Effector CD4-positive, alpha-beta T cell (primary cell): ENCODE measurements around the gene CD27.
"Not testable (repeated sequence)": the region's sequence is repeated elsewhere in the genome, so short reads cannot be mapped to it uniquely, and the experiment has no call there.

Experiments
- DNase-seq: peaks from one replicate; pipeline ENCODE4 v3.0.0-alpha.2; 2020

The CD27 gene

DNA sequence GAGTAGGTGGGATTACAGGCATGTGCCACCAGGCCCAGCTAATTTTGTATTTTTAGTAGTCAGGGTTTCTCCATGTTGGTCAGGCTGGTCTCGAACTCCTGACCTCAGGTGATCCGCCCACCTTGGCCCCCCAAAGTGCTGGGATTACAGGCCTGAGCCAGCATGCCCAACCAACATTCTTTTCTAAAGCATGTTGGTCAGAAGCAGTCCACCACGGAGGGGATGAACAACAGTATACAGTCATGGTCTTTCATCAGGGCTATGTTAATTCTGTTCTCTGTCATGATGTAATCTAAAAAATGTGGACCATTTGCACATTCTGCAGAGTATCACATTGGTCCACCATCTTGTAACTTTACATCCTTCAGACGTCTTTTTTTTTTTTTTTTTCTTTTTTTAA is 44.7 kb downstream of the CD27 start:
- no peak for DNase-seq

DNA sequence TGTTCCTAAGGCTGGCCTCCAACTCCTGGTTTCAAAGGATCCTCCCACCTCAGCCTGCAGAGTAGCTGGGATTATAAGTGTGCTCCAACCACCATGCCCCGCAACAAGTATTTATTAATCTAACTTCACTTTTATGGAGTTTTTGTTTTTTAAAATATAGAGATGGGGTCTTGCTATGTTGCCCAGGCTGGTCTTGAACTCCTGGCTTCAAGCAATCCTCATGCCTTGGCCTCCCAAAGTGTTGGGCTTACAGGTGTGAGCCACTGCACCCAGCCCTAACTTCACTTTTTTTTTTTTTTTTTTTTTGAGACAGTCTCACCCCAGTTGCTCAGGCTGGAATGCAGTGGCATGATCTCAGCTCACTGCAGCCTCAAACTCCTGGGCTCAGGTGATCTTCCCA is 45.9 kb downstream of the CD27 start:
- DNase-seq: not testable (repeated sequence)

DNA sequence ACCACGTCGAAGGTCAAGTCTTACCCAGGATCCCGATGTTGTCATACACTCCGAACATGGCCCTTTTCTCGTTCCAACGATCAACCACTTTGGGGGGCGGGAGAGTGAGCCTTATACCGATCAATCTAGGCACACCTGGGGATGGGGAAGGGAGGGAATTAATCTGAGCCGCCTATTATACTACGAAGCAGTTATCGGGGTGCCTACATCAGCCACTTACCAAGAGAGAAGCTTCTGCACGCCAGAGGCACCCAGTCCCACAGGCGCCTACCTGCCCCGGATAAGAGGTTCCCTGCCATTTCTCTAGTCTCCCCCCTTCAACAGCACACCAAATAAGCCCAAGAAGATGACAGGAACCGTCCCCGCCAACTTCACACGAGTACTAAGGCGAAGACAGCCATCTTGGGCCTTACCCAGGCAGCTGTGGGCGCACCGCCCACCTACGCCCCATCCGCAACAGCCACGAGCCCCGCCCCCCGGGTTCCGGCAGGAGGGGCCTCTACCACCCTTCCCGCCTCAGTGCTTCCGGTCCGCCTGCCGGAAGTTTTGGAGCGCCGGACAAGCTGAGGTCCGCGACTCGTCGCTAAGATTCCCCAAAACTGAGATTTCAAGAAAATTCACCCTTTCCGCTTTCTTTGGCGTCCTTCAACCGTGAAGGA is 48.2 kb downstream of the CD27 start, which contains the start of gene MRPL51:
Gene MRPL51, minus strand, starts transcription at position 425 of the 659 bp plus-strand sequence. Its CDS starts 126 bp downstream, at position 299.
- DNase-seq: peak; percentile 96

DNA sequence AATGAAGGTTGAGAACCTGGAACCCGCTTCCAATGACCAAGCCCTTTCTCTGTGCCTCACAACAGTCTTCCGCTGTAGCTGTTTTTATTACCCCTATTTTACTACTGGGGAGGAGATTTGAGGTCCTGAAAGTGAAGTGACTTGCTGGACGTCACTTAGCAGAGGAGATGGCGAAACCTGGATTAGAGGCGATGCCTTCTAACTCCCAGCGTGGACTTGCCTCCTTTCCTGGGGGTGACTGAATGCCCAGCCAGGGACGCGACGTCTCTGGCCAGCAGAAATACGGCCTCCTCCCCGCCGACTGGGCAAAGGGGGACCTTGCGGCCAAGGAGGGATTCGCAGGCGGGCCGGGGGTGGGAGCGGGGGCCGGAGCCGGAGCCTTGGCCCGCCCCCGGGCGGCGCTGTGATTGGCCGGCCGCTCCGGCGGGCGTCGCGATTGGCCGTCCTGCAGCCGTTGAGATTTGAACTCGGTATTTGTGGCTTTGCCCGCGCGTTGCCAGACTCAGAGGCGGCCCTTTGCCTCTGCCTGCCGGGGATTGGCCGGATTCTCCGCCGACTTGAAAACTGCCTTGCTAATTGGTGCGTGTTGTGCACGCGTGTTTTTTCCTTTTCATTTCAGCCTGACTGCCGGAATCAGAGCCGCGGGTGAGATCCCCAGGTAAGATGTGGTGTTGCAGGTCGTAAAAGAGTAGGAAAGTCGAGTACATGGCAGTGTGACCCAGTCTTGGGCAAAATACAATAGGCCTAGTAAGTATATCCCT is 48.9 kb downstream of the CD27 start, which contains the start of gene NCAPD2:
Gene NCAPD2, plus strand, starts transcription at position 606 of the 761 bp plus-strand sequence. CDS start 997 bp downstream, outside the sequence.
- DNase-seq: peak; percentile 93

DNA sequence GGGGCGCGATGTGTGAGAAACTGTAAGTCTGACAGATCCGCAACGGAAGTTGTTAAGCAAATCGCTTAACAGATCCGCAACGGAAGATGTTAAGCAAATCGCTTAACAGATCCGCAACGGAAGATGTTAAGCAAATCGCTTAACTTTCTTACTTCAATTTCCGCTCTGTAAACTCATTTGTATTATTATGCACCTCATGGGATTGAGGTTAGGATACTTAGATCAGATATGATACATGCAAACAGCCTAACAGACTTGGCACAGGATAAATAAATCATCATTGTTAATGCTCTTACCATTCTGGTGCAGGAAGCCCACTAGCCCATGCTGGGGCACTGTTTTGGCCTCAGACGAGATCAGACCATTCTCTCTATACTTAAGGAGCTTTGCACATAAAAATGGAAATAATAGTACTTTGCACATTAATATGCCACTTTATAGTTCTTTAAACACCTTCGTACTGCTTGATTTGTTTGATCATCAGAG is 49.5 kb downstream of the CD27 start:
- DNase-seq: peak; percentile 7

DNA sequence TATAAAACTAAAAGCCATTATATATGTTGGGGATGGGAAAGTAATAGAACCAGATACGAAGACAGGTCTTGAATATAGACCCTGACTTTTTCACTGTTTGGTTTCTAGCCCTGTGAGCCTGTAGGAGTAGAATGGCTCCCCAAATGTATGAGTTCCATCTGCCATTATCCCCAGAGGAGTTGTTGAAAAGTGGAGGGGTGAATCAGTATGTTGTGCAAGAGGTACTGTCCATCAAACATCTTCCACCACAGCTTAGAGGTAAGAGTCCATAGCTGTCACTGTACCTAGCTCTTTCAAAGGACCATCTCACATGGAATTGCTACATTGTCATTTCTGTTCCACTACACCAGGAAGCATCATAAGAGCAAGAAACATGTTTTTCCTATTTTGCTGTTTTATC is 50.2 kb downstream of the CD27 start:
- DNase-seq: no peak

DNA sequence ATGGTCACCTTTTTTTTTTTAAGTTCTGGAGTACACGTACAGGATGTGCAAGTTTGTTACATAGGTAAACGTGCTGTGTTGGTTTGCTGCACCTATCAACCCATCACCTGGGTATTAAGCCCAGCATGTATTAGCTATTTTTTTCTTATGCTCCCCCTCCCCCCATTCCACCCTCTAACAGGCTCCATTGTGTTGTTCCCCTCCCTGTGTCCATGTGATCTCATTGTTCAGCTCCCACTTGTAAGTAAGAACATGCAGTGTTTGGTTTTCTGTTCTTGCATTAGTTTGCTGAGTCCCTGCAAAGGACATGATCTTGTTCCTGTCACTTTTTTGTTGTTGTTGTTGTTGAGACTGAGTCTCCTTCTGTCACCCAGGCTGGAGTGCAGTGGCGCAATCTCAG is 52.5 kb downstream of the CD27 start:
- DNase-seq: not testable (repeated sequence)

DNA sequence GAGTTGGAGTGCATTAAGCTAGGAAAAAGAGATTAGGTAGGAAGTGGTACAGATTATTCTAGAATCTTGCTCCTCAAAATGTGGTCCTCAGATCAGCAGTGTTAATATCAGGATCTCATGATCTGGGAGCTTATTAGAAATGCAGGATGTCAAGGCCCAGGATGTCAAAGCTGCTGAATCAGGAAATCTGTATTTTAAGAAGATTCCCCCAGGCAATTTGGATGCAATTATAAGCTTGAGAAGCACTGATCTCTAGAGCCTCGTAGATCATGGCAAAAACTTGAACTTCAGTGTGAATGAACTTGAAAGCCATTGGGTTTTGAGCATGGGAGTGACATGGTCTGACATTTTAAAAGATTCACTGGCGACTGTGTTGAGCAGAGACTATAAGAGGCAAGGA is 55.7 kb downstream of the CD27 start:
- DNase-seq: no peak
